Stimulated activated CD8-positive, alpha-beta memory T cell treated with anti-CD3 and anti-CD28 coated beads, Interleukin-4, amount 100 ng/mL, for 24 hours (primary cell): ENCODE data around the gene DCAF15.

Experiments
- DNase-seq: peaks from one replicate; pipeline ENCODE4 v3.0.0-alpha.2; 2020; ENCODE audit warnings: low read depth

The DCAF15 gene

DNA sequence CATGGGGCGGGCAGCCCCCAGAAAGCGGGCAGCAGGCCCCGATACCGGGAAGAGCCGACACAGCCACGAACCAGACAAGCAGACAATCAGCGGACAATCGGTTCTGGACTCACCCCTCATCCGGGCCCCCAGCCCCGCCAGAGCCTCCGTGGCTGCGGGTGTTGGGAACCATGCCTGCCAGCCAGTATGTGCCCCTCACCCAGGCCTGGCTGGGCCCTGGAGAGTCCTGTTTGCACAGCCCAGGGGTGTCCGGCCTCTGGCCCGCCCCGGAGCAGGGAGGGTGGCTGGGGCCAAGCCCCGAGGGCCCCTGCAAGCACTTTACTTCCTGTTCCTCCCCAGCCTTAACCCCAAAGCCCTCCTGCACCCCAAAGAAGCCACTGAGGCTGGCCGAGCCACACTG, 21.9 kb upstream of the DCAF15 start:
- DNase-seq = no peak

DNA sequence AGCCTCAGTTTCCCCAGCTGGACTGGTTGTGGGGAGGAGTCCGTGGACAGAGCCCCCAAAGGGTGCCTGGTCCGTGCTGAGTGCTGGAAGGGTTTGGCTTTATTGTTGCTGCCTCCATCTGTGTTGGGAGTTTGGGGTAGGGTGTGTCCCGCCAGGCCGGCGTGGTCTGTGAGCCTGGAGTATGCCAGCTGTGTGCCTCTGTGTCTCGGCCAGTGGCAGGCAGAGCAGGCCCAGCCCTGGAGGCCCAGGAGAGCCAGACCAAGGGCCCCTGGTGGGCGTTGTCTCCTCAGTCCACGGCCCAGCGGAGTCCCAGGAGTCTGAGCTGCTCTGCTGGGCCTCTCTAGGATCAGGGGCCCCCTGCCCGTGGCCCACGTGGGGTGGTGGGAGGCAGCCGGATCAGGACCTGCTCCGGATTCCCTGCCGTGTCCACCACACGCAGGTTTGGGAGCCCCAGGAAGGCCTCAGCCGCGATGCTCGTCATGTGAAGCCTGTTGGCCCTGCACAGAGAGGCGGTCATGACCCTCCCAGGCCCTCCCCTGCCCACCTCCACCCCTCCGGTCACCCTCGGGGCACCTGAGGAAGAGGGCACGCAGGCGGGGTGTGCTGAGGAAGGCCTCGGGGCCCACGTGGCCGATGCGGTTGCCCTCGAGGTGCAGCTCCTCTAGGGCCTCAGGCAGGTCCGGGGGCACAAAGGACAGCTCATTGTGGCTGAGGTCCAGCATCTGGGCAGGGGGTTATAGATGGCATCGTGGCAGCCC, 20.7 kb upstream of the DCAF15 start:
- DNase-seq = no peak

DNA sequence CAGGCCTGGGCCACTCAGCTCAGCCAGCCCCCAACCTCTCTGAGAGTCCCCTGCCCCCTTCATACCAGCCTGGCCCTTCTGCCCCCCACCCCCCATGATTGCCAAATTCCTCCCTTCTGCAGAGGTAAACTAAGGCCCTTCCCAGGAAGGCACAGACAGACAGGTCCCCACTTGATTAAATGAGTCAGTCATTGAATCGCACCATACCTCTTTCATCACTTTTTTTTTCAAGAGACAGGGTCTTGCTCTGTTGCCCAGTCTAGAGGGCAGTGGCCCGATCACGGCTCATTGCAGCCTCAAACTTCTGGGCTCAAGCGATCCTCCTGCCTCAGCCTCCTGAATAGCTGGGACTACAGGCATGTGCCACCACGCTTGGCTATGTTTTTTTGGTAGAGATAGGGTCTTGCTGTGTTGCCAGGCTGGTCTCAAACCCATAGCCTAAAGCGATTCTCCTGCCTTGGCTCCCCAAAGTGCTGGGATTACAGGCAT, 20.1 kb upstream of the DCAF15 start:
- no peak for DNase-seq

DNA sequence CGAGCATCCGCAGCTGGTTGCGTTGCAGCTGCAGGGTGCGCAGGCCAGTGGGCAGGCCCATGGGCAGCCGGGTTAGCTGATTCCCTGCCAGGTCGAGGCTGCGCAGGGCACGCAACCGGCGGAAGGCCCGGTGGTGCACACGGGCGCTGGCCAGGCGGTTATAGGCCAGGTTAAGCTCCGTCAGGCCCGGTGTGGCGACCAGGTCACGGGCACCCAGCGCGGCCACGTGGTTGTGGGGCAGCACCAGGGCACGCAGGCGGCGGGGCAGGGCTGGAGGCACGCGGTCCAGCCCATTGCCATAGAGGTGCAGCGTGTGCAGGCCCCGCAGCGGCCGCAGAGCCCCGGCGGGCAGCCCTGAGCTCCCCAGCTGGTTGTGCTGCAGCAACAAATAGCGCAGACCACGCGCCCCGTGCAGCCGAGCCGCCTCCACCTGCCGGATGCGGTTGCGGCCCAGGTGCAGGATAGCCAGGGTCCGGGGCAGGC, 19.4 kb upstream of the DCAF15 start:
- DNase-seq = no peak

DNA sequence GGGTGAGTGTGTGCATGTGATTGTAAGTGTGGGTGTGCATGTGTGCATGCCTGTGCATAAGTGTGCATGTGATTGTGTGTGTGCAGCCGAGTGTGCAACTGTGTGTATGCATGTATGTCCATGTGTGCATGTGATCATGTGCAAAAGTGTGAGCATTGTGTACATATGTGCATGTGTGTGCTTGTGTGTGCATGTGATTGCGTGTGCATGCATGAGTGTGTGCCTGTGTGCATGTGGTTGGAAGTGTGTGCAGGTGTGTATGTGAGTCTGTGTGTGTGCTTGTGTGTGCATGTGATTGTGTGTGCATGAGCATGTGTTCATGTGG, 17.6 kb upstream of the DCAF15 start:
- no peak for DNase-seq

DNA sequence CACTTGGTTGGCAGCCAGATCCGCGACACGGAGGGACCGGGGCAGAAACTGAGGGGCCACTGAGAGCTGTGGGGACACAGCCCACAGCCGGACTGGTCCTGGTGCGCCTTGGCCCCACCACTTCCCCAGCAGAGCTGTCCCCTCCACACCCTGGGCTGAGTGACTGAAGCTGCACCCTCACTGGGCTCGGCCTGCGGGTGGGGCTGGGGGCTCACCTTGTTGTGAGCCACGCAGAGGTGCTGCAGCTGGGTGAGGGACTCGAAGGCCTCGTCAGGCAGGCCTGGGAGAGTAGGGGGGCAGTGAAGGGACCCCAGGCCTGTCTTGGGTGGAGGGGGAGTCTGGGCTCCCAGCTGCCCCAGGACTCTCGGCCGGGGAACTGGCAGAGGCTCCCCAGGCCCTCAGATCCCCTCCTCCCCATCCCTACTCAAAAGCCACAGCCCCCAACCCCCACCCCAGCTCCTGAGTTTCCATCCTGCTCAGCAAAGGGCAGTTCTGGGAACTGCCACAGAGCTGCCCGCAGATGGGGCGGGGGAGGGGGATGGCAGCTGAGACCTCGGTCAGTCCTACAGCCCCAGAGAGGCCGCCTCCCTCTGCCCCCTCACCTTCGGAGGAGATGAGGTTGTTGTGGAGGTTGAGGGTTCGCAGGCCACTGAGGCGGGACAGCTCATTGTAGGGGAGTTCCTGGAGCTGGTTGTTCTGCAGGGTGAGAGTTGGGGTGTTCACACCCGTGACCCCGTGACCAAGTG, 16.4 kb upstream of the DCAF15 start:
- DNase-seq = no peak

DNA sequence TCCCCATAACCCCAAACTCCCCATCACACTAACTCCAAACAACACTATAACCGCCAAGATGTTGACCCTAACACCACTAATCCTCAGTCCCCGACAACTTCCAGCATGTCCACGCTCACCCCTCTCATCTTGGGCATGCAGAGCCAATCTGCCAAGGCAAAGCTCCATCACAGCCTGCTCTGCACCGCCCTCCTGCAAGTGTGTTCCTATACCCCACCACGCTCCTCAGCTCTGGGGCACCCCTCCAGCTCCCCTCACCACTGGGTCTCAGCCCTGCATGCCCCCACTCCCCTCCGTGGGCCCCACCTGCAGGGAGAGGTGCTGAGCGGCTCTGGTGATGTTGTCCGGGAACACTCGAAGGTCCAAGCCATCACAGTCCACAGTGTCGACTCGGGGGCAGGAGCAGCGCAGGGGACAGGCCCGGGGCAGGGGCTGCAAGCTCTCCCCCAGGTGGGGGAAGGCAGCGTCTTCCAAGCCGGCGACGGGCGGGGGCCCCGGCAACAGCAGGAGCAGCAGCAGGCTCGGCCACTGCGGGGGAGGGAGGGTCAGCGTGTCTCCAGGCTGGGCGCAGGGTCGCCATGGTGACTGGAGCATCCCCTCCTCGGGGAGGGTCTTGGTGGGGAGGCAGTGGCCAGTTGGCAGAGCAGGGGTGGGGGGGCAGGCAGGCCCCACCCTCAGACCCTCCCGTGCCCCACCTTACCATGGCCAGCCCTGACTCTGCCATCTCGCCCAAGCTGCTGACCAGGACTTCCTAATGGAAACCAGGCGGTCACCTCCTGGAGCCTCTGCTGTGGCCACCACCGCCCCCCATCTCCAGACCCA, 14.6 kb upstream of the DCAF15 start:
- no peak for DNase-seq

DNA sequence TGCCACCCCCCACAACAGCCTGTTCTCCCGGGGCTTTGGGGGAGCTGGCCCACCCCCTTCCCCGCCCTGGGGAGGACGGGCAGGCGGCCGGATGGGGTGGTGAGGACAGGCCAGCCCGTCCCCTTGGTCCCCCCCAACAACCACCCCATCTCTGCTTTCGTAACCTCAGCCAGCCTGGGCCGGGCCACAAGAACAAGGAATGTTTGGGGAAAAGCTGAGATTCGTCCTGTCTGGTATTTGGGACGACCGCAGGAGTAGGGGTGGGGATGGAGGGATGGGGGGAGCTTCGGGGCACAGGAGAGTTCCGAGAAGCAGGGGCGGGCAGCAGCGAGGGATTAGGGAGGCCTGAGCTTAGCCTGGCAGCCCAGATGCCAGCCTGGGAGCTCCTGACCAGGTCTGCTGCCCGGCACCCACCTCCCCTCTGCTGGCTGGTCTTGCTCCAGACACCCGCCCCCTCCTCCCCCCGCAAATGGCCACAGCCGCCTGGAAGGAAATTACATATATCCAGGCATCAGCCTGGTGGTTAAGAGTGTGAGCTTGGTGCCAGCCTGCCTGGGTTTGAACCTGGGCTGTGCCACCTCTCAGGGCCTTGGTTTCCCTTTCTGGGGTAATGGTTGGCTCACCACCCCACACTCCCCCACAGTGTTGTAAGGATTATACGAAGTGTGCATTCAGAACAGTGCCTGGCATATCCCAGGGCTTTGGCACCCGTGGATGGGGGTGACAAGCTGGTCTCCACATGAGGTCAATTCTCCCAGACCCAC, 13.8 kb upstream of the DCAF15 start, which contains the start of gene PODNL1:
Gene PODNL1, minus strand, starts transcription at position 117 of the 764 bp plus-strand sequence. CDS start 236 bp downstream, outside the sequence.
- DNase-seq = no peak

DNA sequence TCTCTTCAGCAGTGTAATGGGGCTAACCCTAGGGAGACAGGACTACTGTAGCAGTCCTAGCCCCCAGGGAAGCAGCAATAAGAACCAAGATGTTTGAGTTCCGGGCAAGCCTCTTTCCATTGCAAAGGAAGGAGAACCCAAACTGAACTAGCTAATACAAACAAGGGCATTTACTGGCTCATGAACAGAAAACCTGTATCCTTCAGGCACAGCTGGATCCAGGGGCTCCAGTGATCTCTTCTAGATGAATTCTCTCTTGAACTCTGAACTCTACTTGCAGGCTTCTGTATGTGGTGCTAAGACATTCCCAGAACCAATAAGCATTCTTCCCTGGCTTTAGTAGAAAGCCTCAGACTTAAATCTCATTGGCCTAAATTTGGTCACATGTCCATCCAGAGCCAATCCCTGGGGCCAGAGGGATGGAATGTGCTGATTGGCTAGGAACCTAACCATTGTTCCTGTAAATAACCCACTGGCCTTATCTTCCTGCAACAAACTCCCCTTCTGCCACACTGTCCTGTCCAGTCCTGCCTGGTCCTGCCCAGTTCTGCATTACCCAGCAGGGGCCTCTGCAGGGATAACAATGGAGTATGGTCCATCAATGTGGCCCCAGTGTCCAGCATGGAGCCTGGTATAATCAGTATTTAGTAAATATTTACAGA, 10.2 kb upstream of the DCAF15 start:
- no peak for DNase-seq

DNA sequence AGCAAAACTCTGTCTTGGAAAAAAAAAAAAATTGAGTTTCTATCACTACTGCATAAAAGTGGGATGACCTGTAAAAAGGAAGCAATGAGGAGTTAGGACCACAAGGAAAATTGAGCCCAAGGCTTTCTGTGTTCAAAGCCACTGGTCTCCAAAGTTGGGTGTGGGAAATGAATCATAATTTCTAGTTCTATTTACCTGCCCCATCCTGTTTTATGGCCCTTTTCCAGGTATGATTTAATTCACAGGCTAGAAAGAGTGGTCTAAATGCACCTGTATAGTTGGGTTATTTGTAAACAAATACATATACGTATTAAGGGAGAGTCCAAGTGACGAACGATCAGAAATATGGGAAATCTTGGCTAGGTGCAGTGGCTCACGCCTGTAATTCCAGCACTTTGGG, 5.9 kb upstream of the DCAF15 start:
- no peak for DNase-seq

DNA sequence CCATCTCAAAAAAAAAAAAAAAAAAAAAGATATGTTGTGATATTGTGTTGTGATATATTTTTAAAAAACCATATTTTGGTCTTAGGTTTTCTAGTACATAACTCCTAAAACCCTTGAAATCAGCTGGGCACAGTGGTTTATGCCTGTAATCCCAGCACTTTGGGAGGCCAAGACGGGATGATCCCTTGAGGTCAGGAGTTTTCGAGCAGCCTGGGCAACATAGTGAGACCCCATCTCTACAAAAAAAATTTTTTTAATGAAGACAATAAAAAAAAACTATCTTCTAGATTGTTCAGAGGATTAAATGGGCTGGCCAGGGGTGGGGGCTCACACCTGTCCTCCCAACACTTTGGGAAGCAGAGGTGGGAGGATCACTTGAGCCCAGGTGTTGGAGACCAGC, 1.3 kb upstream of the DCAF15 start:
- no peak for DNase-seq

DNA sequence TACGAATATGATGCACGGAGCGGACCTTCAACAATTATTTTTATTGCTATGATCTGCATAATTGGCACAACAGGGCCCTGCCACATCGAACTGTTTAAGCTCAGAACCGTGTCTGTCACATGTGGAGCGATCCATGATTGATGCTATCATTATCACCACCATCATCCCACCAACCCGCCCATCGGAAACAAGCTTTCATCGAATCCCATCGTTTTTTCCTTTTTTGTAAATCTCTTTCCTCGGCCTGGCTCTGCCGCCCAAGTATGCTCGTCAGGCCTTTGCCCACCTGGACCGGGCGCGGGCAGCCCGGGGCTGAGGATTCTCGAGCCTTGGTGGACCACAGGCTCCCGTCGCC, 533 bp upstream of the DCAF15 start:
- DNase-seq = no peak

DNA sequence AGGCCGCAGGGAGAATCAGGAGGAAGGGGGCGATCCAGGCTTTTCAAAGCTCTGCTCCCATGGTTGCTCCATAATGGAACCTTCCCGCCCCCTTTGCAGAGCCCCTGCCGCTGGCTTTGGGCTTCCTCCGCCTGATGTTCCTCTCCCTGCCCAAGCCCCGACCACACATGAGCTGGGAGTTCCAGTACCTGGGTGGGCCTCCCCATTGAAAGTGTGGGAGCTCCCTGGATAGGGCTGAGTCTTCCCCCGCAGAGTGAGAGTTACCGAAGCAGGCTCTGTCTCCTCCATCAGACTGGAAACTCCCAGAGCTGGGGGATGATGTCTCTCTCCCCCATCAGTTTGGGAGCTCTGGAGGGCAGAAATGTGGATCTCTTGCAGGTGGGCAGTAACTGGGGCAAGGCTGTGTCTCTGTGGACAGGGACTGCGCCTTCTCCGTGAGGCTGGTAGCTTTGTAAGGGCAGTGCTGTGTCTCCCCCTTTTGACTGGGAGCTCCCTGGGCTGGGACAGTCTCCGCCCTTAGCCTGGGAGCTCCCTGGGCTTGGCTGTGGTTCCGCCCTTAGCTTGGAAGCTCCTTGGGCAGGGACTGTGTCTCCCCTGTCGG, 722 bp downstream of the DCAF15 start:
- DNase-seq = no peak

DNA sequence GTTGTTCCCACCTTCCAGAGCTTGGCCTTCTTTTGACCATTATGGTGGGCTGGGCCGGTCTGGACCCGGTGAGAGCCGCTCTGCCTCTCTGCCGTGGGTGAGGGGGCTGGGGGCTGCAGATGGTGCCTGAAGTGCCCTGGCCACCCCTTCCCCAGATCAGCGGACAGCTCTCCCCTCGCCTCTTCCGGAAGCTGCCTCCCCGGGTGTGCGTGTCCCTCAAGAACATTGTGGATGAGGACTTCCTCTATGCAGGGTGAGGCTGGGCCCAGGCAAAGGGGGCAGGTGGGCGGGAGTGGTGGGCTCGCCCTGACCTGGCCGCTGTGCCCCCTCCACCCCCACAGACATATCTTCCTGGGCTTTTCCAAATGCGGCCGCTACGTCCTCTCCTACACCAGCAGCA, 1.9 kb downstream of the DCAF15 start:
- DNase-seq = no peak

DNA sequence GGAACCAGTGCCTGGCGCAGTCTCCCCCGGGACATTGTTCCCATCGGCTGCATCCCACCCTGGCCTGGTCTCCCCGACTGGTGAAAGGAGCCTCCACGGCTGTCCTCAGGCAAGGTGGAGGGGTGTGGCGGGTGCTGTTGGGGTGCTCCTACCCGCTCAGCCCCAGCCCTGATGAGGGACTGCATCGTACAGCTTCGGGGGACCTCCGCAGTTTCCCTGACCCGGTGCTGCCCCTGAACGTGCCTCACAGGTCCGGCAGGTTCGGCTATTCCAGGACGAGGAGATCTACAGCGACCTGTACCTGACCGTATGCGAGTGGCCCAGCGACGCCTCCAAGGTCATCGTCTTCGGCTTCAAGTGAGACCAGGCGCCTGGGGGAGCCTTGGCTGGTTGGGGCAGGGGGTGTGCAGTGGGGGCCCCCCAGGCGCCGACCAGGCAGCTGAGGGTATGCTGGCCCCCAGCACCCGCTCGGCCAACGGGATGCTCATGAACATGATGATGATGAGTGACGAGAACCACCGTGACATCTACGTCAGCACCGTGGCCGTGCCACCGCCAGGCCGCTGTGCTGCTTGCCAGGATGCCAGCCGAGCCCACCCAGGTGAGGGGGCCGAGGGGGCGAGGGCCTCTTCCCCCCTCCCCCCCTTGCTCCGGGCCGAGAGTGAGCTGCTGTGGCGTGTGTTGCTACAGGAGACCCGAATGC, 3.5 kb downstream of the DCAF15 start:
- DNase-seq = no peak

DNA sequence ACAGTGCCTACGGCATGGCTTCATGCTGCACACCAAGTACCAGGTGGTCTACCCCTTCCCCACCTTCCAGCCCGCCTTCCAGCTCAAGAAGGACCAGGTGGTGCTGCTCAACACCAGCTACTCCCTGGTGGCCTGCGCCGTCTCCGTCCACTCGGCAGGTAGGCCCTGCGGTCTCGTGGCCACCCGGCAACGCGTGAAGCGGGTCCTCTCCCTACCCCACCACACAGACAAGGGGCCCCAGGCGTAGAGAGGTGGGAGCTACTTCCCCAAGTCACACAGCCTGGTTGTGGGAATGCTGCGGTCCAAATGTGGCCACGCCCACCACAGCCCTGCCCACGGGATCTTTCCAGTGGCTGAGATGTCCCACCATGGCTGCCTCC, 4.0 kb downstream of the DCAF15 start:
- no peak for DNase-seq

DNA sequence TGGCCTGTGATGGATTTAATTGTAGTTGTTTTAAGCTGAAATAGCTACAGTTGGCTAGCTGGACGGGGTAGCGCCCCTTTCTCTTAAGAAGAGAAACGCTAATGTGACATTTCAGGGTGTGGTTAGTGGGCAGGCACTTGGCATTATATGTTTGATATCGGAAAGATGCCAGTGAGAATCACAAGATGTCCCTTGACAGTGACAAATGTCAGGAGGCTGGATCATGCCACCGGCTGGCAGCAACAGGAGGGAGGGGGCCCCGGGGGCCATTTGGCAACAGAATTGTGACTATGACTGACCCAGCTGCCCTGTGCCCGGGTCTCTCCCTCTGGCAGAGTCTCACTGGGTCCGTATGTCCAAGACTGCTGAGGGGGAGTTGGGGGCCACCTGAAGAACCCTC, 4.7 kb downstream of the DCAF15 start:
- DNase-seq = no peak

DNA sequence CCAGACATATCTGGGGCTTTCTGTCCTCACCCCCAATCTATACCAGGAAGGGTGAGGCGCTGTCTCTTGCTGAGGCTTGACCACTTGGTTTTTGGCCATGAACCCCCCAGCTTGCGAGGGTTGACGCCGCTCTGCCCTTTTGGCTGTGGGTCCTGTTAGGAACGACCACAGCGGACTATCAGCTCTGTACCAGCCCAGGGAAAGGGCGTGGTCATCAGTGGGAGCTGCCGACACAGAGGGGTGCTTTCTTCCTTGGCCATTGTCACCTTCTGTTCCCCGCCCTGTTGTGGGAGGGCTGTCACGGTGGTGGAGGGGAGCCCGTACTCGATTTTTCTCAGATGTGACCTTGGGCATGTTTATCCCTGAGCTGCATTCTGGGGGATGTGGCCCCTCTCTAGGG, 5.7 kb downstream of the DCAF15 start:
- no peak for DNase-seq

DNA sequence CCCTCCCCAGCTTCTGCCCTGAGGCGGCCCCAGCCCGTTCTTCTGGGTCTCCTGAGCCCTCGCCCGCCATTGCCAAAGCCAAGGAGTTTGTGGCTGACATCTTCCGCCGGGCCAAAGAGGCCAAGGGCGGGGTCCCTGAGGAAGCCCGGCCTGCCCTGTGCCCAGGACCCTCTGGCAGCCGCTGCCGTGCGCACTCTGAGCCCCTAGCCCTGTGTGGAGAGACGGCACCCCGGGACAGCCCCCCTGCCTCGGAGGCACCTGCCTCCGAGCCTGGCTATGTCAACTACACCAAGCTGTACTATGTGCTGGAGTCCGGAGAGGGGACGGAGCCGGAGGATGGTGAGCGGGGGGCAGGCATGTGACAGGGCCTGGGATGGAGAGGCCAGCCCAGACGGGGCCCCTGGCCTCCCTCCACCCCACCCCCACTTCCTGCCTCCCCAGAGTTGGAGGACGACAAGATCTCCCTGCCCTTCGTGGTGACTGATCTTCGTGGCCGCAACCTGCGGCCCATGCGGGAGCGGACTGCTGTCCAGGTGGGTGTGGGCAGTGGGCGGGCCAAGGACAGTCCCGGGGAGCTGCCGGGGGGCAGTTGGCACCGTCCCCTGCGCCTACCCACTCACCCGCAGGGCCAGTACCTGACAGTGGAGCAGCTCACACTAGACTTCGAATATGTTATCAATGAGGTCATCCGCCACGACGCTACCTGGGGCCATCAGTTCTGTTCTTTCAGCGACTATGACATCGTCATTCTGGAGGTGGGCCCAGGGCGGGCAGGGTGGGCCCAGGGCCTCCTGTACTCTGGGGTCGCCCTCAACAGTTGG, 7.0 kb downstream of the DCAF15 start:
- no peak for DNase-seq
